ENCODE results near the gene ALG8. TPM values are rescaled to one million over a fixed set of nuclear protein-coding genes. Genes with fewer than 3 reads are reported as not detected.

ALG8 gene
- total RNA-seq, 2 donors from 2014 or later = 45.6 to 47.9 TPM

Other genes starting within 250 kb of the ALG8 start
- 10 to 100 TPM; 50.4 to 52.3 TPM for gene INTS4, start 145.0 kb downstream of the ALG8 start, total RNA-seq
- under 1 TPM in 1 of 2 donors, not detected in 1; 0.34 TPM for gene KCTD14, start 116.3 kb downstream of the ALG8 start, total RNA-seq
- gene THRSP, start 75.8 kb downstream of the ALG8 start, total RNA-seq = not detected
- 100 to 1,000 TPM; 190 to 199 TPM for gene NDUFC2, start 59.8 kb downstream of the ALG8 start, total RNA-seq
- gene KCTD21, start 49.0 kb upstream of the ALG8 start, total RNA-seq = 10 to 100 TPM; 22.4 to 31.8 TPM
- gene USP35, start 49.3 kb upstream of the ALG8 start, total RNA-seq = 10 to 100 TPM; 17.3 to 18.9 TPM

Data from activated T-cell treated with anti-CD3 and anti-CD28 coated beads, Interleukin-2, amount 50 U/mL, for 72 hours (primary cell).